Measurements from ENCODE around the gene SPOP. TPM values are rescaled to one million over a fixed set of nuclear protein-coding genes. Genes with fewer than 3 reads are reported as not detected.

The SPOP gene
- total and polyA plus RNA-seq, 7 donors, result 31.2 to 64.9 (median 47.3) TPM

- 87 to 92% (median 92%) methylated on average over 13 of the region's 13 CpGs for whole genome bisulfite sequencing, 3 donors
- no peaks in the 10 kb centered on the region for H3K9me3 ChIP-seq
- intact Hi-C loops (cut with DNase I), result no loop called here
- no peak overlapping the region for H3K27ac ChIP-seq
- no peak for TF ChIP-seq CTCF (IDR thresholded peaks at IDR 0.05)
- H3K27me3 ChIP-seq (ENCODE audit: insufficient read depth in 3 of 3, low read length in 2 of 3), result peaks cover 0 to 6% (median 0%) of the 10 kb centered on the region in 3 donors
- no peak overlapping the region for H3K4me3 ChIP-seq
- ATAC-seq, result no peak
- peak in 1 of 2 donors; percentile 32 for DNase-seq
- no peaks in the 10 kb centered on the region for H3K4me1 ChIP-seq
- H3K36me3 ChIP-seq (ENCODE audit: insufficient read depth in 1 of 2, low read depth in 1 of 2), result no peaks in the 10 kb centered on the region
Measured at GRCh38 chr17:49578414-49578813, 99.5 kb downstream of the SPOP start.

GRCh38 chr17:49577963-49578362, 99.9 kb downstream of the SPOP start:
- no peak for TF ChIP-seq CTCF (IDR thresholded peaks at IDR 0.05)
- no peak for ATAC-seq
- intact Hi-C loops (cut with DNase I), result no loop called here
- Histone ChIP-seq H3K4me1 (no peaks in the 10 kb centered on the region), H3K27ac (no peak overlapping the region), H3K4me3 (no peak overlapping the region), H3K9me3 (no peaks in the 10 kb centered on the region), H3K27me3 (ENCODE audit: insufficient read depth in 3 of 3, low read length in 2 of 3) (peaks cover 0 to 6% (median 0%) of the 10 kb centered on the region in 3 donors), H3K36me3 (ENCODE audit: insufficient read depth in 1 of 2, low read depth in 1 of 2) (no peaks in the 10 kb centered on the region)
- WGBS, 3 donors, result 70 to 77% (median 77%) methylated on average over 4 of the region's 4 CpGs
- no peak for DNase-seq

- DNase-seq (no peak), ATAC-seq (no peak)
- TF ChIP-seq CTCF (IDR thresholded peaks at IDR 0.05), result no peak
- Histone ChIP-seq H3K27ac (no peak overlapping the region), H3K9me3 (no peaks in the 10 kb centered on the region), H3K4me3 (peak overlapping the region; percentile 65), H3K4me1 (no peaks in the 10 kb centered on the region), H3K36me3 (ENCODE audit: insufficient read depth in 1 of 2, low read depth in 1 of 2) (no peaks in the 10 kb centered on the region), H3K27me3 (ENCODE audit: insufficient read depth in 3 of 3, low read length in 2 of 3) (peaks cover 0 to 6% (median 0%) of the 10 kb centered on the region in 3 donors)
- intact Hi-C loops (cut with DNase I), result no loop called here
- WGBS, 3 donors, result 53 to 70% (median 66%) methylated on average over 3 of the region's 3 CpGs
Measured at GRCh38 chr17:49577650-49577934, 100.3 kb downstream of the SPOP start.

- H3K27ac ChIP-seq, result no peak overlapping the region
- H3K36me3 ChIP-seq (ENCODE audit: insufficient read depth in 1 of 2, low read depth in 1 of 2), result no peaks in the 10 kb centered on the region
- H3K4me1 ChIP-seq, result no peaks in the 10 kb centered on the region
- no peak for DNase-seq
- peaks cover 0 to 6% (median 0%) of the 10 kb centered on the region in 3 donors for H3K27me3 ChIP-seq (ENCODE audit: insufficient read depth in 3 of 3, low read length in 2 of 3)
- intact Hi-C loops (cut with DNase I), result no loop called here
- 21 to 34% (median 29%) methylated on average over 21 to 22 of the region's 22 CpGs for WGBS, 3 donors
- no peak for TF ChIP-seq CTCF (IDR thresholded peaks at IDR 0.05)
- H3K4me3 ChIP-seq, result peak overlapping the region; percentile 65
- ATAC-seq, result peak; percentile 3 to 24 (median 11)
- H3K9me3 ChIP-seq, result no peaks in the 10 kb centered on the region
Measured at GRCh38 chr17:49576917-49577649, 100.8 kb downstream of the SPOP start.
